Measurements from ENCODE around the gene SLC15A1.

- TF ChIP-seq CTCF (IDR thresholded peaks at IDR 0.05; ENCODE audit: insufficient read depth, low read length, poor library complexity, severe bottlenecking) (no peak), EZH2phosphoT487 (conservative IDR thresholded peaks at IDR 0.05; ENCODE audit: low read length) (no peak)
These were observed 21.4 kb upstream of the SLC15A1 start for GRCh38 chr13:98773921-98774320.
